Measurements from ENCODE around the gene TACC2.

The TACC2 gene

GRCh38 chr10:122077311-122077875 is 88.4 kb downstream of the TACC2 start:
- Mint-ChIP-seq H3K36me3 (ENCODE audit: low read depth) (peaks cover 34% of the 10 kb centered on the region), H3K27ac (no peak overlapping the region), H3K4me3 (no peak overlapping the region), H3K27me3 (ENCODE audit: low read depth, poor library complexity) (peaks cover 3% of the 10 kb centered on the region), H3K9me3 (no peaks in the 10 kb centered on the region), H3K4me1 (peaks cover 29% of the 10 kb centered on the region)
- no peak for DNase-seq
- no peak for TF ChIP-seq CTCF (IDR thresholded peaks at IDR 0.05)

- H3K36me3 Mint-ChIP-seq (ENCODE audit: low read depth): peaks cover 28% of the 10 kb centered on the region
- no peak overlapping the region for H3K4me3 Mint-ChIP-seq
- H3K27me3 Mint-ChIP-seq (ENCODE audit: low read depth, poor library complexity): no peaks in the 10 kb centered on the region
- H3K9me3 Mint-ChIP-seq: no peaks in the 10 kb centered on the region
- H3K4me1 Mint-ChIP-seq: peaks cover 27% of the 10 kb centered on the region
- no peak for TF ChIP-seq CTCF (IDR thresholded peaks at IDR 0.05)
- H3K27ac Mint-ChIP-seq: peak overlapping the region; percentile 78
- no peak for DNase-seq
Measured at GRCh38 chr10:122078326-122078725, 89.4 kb downstream of the TACC2 start.

GRCh38 chr10:122078965-122079795 is 90.2 kb downstream of the TACC2 start:
- Mint-ChIP-seq H3K36me3 (ENCODE audit: low read depth) (peaks cover 31% of the 10 kb centered on the region), H3K9me3 (no peaks in the 10 kb centered on the region), H3K4me3 (no peak overlapping the region), H3K27ac (peak overlapping the region; percentile 62), H3K4me1 (peaks cover 27% of the 10 kb centered on the region), H3K27me3 (ENCODE audit: low read depth, poor library complexity) (no peaks in the 10 kb centered on the region)
- no peak for TF ChIP-seq CTCF (IDR thresholded peaks at IDR 0.05)
- no peak for DNase-seq

GRCh38 chr10:122082616-122083477 is 93.9 kb downstream of the TACC2 start:
- TF ChIP-seq CTCF (IDR thresholded peaks at IDR 0.05): no peak
- Mint-ChIP-seq H3K27ac (no peak overlapping the region), H3K27me3 (ENCODE audit: low read depth, poor library complexity) (no peaks in the 10 kb centered on the region), H3K4me1 (peaks cover 17% of the 10 kb centered on the region), H3K36me3 (ENCODE audit: low read depth) (peaks cover 19% of the 10 kb centered on the region), H3K4me3 (no peak overlapping the region), H3K9me3 (no peaks in the 10 kb centered on the region)
- DNase-seq: no peak

GRCh38 chr10:122083478-122084025 is 94.6 kb downstream of the TACC2 start:
- TF ChIP-seq CTCF (IDR thresholded peaks at IDR 0.05): no peak
- Mint-ChIP-seq H3K27ac (no peak overlapping the region), H3K27me3 (ENCODE audit: low read depth, poor library complexity) (no peaks in the 10 kb centered on the region), H3K36me3 (ENCODE audit: low read depth) (peaks cover 21% of the 10 kb centered on the region), H3K4me3 (no peak overlapping the region), H3K4me1 (peaks cover 11% of the 10 kb centered on the region), H3K9me3 (no peaks in the 10 kb centered on the region)
- no peak for DNase-seq

Data from nephron progenitor cell (in vitro differentiated cells).